BJ (cell line): Measurements from ENCODE around the gene ZFP36L2. TPM values are rescaled to one million over a fixed set of nuclear protein-coding genes. Genes with fewer than 3 reads are reported as not detected.

Source experiments
- CTCF ChIA-PET: fragments of 350-600 bp; formaldehyde crosslinking; extraction: SDS; loops from one replicate; lab custom pipeline; 2021; ENCODE audit warnings: antibody characterized with exemption, inconsistent platforms; lab: Yijun Ruan, JAX
- POLR2A ChIA-PET: fragments of 300-600 bp; sonication (Branson Sonifier 250); formaldehyde crosslinking; extraction: SDS; loops from one replicate; lab custom pipeline; 2021; ENCODE audit warnings: antibody characterized with exemption; lab: Charles Lee
- DNase-seq: peaks from one replicate; pipeline ENCODE4 v3.0.0-alpha.2; 2011; ENCODE audit warnings: low read depth
- H3K27me3 ChIP-seq: 2 replicates; pipeline ENCODE4 v1.6.0; 2011; ENCODE audit warnings: low read length; ENCODE audit not compliant: control insufficient read depth, insufficient read depth
- H3K36me3 ChIP-seq: 2 replicates; pipeline ENCODE4 v1.5.1; 2011; ENCODE audit warnings: low read length; ENCODE audit not compliant: control insufficient read depth, insufficient read depth
- H3K4me3 ChIP-seq: 2 replicates; pipeline ENCODE4 v1.5.1; 2011; ENCODE audit warnings: low read depth, mild to moderate bottlenecking, control low read depth, low read length
- polyA plus RNA-seq: library from polyadenylated mRNA; depleted of rRNA; stranded (reverse); fragments of >200 nt; gene quantifications from 2 replicates; pipeline ENCODE4 v1.2.3, GENCODE V29; 2011
- TF ChIP-seq, protein P1 (sequence below): IDR thresholded peaks from 2 replicates; pipeline ENCODE4 v1.5.1; 2011; ENCODE audit warnings: low read depth, mild to moderate bottlenecking, control low read depth, inconsistent platforms, low read length, moderate library complexity; ENCODE audit not compliant: insufficient read depth

Gene ZFP36L2
- polyA plus RNA-seq, 1 experiment, result 4.0 TPM

DNA sequence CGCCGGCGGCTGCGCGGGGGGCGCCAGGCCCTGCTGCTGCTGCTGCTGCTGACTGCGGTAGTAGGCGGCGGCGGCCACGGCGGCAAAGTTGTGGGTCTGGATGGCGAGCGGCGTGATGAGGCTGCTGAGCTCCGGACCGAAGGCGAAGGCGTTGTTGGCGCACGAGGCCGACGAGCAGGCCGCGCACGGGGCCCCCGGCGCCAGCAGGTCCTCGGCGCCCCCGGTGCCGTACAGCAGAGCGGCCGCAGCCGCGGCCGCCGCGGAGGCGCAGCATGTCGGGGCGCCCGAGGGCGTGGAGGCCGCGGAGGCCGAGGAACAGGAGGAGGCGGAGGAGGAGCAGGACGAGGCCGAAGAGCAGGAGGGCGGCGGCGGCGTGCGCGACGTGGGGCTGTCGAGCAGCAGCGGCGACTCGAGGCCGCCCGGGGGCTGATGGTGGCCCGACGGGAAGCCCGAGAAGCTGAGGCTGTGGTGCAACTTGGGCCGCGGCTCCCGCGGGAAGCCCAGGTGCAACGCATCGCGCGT is 1.8 kb downstream of the ZFP36L2 start:
- H3K27me3 ChIP-seq, result no peaks in the 10 kb centered on the region
- ChIA-PET CTCF (interaction anchor here (0.8 to 6.7 kb wide), 19 partner anchors 53 to 397 kb away, joined by 3 to 56 read pairs (median 4); no protein-coding TSS in a partner anchor), POLR2A (interaction anchor here (0.8 kb wide), 1 partner anchor 136 kb away, joined by 3 read pairs; no protein-coding TSS in a partner anchor)
- peaks cover 17% of the 10 kb centered on the region for H3K36me3 ChIP-seq
- no peak for DNase-seq
- TF ChIP-seq, protein P1, sequence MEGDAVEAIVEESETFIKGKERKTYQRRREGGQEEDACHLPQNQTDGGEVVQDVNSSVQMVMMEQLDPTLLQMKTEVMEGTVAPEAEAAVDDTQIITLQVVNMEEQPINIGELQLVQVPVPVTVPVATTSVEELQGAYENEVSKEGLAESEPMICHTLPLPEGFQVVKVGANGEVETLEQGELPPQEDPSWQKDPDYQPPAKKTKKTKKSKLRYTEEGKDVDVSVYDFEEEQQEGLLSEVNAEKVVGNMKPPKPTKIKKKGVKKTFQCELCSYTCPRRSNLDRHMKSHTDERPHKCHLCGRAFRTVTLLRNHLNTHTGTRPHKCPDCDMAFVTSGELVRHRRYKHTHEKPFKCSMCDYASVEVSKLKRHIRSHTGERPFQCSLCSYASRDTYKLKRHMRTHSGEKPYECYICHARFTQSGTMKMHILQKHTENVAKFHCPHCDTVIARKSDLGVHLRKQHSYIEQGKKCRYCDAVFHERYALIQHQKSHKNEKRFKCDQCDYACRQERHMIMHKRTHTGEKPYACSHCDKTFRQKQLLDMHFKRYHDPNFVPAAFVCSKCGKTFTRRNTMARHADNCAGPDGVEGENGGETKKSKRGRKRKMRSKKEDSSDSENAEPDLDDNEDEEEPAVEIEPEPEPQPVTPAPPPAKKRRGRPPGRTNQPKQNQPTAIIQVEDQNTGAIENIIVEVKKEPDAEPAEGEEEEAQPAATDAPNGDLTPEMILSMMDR, result no peak
- peak overlapping the region; percentile 95 for H3K4me3 ChIP-seq

DNA sequence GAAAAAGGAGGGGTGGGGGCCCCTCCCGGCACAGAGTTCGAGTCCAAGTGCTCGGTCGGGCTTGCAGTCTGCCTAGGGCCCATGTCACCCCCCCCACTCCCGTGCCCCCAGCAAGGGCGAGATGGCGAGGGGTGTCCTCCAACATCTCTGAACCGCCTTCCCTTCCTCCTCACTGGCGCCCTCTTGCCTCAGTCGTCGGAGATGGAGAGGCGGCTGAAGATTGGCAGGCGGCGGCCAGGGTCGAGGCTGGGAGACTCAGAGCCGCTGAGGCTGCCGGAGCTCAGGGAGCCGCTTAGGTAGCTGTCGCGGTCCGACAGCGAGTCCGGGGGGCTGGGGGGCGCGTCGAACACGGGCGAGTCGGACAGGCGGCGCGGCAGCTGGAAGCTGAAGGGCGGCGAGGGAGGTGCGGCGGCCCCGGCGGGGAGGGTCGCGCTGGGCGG is 2.3 kb downstream of the ZFP36L2 start:
- Histone ChIP-seq H3K4me3 (peak overlapping the region; percentile 95), H3K27me3 (no peaks in the 10 kb centered on the region), H3K36me3 (peaks cover 17% of the 10 kb centered on the region)
- no peak for DNase-seq
- ChIA-PET POLR2A (interaction anchor here (0.9 kb wide), 1 partner anchor 237 kb away, joined by 3 read pairs; no protein-coding TSS in a partner anchor), CTCF (interaction anchor here (0.8 to 6.7 kb wide), 17 partner anchors 53 to 366 kb away, joined by 3 to 56 read pairs (median 4); no protein-coding TSS in a partner anchor)
- TF ChIP-seq, protein P1, result peak; percentile 49

DNA sequence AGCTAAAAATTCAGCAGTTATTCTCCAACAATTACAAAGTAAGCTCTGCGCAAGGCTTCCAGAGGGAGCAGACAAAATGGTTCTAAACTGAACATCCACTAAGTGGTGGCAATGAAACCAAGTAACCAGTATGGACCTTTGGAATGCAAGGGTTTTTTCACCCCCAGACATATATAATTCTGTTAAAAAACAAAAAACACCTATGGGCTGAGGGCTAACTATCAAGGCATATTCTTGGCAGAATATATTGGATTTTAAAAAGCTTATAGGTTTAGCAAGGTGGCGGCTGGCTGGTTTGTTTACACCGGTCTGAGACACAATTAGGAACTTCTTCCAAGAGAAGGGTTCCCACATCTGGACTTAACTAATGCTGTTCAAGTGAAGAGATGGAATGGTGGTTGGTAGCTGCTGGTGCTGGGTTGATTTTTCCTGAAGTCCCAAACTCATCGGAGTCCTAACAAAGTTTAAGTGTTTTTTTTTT is 2.8 kb downstream of the ZFP36L2 start:
- Histone ChIP-seq H3K4me3 (peak overlapping the region; percentile 95), H3K27me3 (no peaks in the 10 kb centered on the region), H3K36me3 (peaks cover 17% of the 10 kb centered on the region)
- ChIA-PET POLR2A (interaction anchor here (0.6 to 1.0 kb wide), 5 partner anchors 66 to 277 kb away, joined by 3 to 14 read pairs (median 10); no protein-coding TSS in a partner anchor), CTCF (interaction anchor here (1.0 to 6.7 kb wide), 10 partner anchors 52 to 366 kb away, joined by 3 to 56 read pairs (median 7); no protein-coding TSS in a partner anchor)
- TF ChIP-seq, protein P1, result no peak
- no peak for DNase-seq

DNA sequence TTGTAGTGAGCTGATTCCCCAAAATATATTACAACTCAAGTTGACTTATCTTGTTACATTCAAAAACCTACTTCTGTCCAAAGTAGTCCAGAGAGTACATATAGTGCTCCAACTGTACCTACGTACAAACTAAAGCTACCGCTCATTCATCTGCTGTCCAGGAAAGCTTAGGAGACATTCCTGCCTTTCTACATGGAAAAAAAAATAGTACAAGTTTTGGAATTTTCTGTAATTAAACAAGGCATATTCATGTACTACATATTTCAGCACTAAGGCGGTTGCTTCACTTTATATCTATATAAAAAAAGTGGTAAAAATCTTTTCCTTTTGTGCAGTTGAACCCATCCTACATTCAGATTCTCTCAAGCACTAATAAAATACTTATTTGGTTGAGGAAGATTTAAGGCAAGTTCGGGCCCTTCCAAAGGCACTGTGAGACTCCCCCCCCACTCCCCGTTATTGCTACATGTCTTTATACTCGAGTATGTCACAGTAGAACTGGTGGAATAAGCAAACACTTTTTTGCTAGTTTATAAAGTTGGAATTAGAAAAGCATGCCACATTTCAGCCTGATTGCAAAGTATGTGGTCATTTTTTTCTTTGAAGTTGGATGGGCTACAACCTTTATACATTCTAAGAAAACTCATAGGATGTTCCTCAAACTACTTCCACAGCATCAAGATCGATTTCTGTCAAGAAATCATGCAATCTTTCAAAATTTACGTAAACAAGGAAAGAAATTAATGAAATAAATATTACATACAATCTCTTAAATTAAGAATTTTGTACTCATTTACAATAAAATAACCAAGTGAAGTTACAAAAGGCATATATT is 3.7 kb downstream of the ZFP36L2 start:
- no peak for DNase-seq
- ChIA-PET POLR2A (interaction anchor here (1.0 to 1.3 kb wide), 5 partner anchors 65 to 365 kb away, joined by 3 to 14 read pairs (median 3); no protein-coding TSS in a partner anchor), CTCF (interaction anchor here (0.5 to 6.7 kb wide), 16 partner anchors 44 to 1052 kb away, joined by 3 to 56 read pairs (median 4); no protein-coding TSS in a partner anchor)
- H3K36me3 ChIP-seq, result peaks cover 17% of the 10 kb centered on the region
- peak overlapping the region; percentile 95 for H3K4me3 ChIP-seq
- TF ChIP-seq, protein P1, result no peak
- H3K27me3 ChIP-seq, result no peaks in the 10 kb centered on the region
